Skin epidermis (tissue), 12 donors: Measurements from ENCODE around the gene HEATR9.
"Not testable (repeated sequence)": the region's sequence is repeated elsewhere in the genome, so short reads cannot be mapped to it uniquely, and the experiment has no call there.

Experiments used
- H3K27ac ChIP-seq, 21 experiments: fragments of 200-600 bp; sonication (generic) in 11 of 21; one replicate each; pipeline ENCODE4 v1.5.0; 2020; ENCODE audit warnings: mild to moderate bottlenecking in 3 of 21, inconsistent platforms in 2 of 21, moderate library complexity in 2 of 21
- H3K4me3 ChIP-seq, 7 experiments: fragments of 200-600 bp; sonication (generic) in 2 of 7; one replicate each; pipeline ENCODE4 v1.5.0; 2020; ENCODE audit warnings: inconsistent platforms in 2 of 7, mild to moderate bottlenecking in 2 of 7, moderate library complexity in 1 of 7

Gene HEATR9

DNA sequence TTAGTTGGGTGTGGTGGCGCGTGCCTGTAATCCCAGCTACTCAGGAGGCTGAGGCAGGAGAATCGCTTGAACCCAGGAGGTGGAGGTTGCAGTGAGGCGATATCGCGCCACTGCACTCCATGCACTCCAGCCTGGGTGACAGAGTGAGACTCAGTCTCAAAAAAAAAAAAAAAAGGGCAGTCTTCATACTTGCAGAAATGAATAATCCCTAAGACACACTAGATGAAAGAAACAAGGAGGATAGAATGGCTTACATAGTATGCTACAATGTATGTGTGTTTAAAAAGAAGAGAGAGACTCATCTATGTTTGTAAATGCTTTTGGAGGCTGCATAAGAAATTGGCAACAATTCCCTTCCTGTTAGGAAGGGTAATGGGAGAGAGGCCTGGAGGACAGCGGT lies 29.1 kb upstream of the HEATR9 start:
- not testable (repeated sequence) for H3K4me3 ChIP-seq
- peak overlapping the region in 2 of 21 experiments; percentile 47 to 80 for H3K27ac ChIP-seq

DNA sequence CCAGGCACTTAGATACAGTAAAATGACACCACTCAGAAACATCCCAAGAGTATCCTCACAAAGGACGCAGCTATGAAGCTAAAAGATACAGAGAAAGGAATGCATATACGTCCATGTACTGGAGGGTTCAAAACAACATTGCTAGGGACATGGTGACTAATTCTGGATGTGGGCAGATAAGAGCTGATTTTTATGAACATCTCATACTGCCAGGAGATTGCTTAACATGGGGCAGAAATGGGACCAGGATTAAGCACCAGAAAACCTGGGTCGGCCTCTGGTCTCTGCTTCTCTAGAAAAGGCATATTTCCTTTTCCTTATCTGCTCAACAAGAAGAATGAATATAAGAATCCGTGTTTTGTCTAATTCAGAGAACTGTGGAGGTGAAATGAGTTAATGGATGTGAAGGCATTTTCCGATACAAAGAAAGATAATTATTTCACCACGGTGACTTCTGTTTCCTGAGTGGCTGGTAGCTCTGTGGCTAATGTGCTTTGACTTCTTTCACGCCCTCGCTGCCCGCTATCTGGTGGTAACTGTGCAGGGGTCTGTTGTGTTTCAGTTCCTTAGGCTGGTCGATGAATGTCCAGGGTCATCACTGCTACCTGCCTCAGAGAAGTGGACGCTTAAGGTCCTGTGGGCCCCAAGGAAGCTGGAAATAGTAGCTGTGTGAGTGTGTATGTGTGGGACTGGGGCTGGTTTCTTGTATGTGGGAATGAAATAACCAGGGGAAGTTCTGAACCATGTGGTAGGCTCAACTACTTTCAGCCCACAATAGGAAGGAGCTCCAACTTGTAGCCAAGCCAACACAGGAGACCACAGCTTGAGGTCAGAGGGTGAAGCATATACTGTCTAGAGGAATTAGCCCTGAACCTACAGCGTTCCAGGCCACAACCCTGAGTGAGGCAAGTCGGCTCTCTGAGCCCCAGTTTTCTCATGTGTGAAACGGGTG lies 27.2 kb upstream of the HEATR9 start:
- peak overlapping the region in 4 of 21 experiments; percentile 2 to 78 (median 44) for H3K27ac ChIP-seq
- no peak overlapping the region for H3K4me3 ChIP-seq

DNA sequence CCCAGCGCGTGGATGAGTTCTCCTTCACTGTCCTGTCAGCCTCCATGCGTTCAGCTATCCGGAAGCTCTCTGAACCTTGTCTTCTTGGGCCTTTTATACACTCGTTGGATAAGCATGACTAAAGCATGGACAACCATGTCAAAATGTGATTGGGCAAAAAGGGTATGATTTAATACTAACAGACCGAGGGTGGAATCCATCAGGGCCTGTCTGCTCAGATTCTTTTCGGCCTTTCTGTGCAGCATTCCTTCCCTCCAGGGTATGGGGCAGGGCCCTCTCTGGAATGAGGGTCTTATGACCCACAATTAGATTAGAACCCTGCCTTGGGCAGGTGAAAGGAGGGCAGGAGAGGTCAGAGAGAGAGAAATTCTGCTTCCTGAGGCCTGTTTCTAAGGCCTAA lies 25.5 kb upstream of the HEATR9 start:
- Histone ChIP-seq H3K4me3 (no peak overlapping the region), H3K27ac (peak overlapping the region in 1 of 21 experiments; percentile 86)

DNA sequence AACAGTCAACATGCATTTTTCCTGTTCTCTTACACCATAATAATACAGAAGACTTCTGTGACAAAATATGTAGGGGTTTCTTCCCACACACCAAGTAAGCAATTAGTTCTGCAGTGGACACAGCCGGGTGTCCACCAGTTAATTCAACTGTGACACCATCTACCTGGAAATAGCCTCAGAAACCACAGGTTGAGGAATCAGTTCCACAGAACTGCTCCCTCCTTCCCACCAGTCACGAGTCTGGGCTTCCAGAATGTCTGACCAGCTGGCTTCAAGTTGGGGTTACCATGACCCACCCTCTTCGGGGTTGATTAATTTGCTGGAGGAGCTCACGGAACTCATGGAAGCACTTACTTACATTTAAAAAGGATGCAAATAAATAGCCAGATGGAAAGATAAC lies 25.1 kb upstream of the HEATR9 start:
- peak overlapping the region in 1 of 21 experiments; percentile 86 for H3K27ac ChIP-seq
- H3K4me3 ChIP-seq, result no peak overlapping the region

DNA sequence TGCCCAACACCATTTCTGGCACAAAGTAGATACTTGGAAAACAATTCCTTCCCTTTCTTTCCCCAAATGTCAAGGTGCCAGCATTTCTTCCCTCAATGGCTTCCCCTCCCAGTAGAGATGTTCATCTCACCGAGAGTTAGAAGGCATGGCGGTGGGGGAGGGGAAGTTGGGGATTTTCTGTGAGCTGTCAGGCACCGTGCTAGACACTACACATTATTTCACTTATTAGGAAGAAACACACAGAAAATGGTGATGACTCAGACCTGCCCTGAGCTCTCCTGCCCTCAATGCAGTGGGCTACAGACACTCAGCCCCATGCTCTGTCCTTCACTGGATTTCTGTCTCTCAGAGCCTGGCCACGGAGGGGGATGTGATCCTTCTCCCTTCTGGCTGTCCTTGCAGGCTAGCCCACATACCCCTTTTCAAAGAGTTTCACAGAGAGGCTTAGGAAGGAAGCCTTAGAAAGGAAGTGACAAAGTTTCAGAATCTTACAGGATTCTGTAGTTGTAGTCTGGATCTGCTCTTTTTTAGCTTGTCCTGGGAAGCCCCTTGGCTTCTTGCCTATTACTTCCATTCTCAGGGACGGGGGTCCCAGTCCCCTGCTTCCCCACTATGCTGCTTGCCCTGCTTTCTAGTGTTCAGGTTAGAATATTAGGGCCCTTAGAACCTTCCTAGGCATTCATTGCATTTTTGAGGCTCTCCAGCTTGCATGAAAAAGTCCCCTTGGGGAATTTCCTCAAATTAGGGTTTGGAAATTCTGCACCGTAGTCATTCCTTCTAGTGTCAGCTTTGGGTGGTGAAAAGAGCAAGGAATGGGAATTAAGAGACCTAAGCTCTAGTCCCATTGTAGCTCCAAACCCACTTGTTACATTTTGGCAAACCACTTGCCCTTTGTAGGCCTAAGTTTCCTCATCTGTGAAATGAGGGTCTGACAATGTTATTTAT lies 23.7 kb upstream of the HEATR9 start:
- Histone ChIP-seq H3K27ac (peak overlapping the region in 12 of 21 experiments; percentile 2 to 86 (median 62)), H3K4me3 (no peak overlapping the region)

DNA sequence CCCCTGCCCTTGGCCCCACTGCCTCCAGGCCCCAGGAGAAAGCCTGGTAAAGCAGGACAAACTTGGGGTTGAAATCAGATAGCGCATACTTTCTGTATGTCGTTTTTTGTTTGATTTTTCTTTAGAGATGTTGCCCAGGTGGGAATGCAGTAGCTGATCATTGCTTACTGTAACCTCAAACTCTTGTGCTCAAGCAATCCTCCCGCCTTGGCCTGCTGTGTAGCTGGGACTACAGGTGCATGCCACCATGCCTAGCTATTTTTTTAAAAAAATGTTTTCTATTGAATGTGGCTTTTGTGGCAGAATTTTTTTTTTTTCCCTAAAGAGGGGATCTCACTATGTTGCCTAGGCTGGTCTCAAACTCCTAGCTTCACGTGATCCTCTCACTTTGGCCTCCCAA lies 22.6 kb upstream of the HEATR9 start:
- peak overlapping the region in 7 of 21 experiments; percentile 45 to 86 (median 70) for H3K27ac ChIP-seq
- no peak overlapping the region for H3K4me3 ChIP-seq

DNA sequence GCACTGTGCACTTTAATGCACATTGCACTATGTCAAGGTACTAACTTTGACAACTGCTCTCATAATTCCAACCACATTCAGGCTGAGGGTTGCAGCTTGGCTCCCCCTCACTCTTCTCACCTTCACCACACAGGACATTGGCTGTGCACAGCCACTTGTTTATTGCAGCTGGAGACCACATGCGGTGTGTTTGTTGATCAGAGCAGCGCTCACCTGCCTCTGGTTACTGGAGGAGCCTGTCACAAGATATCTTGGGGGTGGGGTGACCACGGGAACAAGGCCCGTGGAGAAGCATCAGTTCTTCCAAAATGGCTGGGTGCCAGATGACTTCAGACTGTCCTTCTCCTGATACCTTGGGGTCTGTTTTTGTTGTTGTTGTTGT lies 22.1 kb upstream of the HEATR9 start:
- peak overlapping the region in 6 of 21 experiments; percentile 45 to 86 (median 71) for H3K27ac ChIP-seq
- H3K4me3 ChIP-seq, result no peak overlapping the region

DNA sequence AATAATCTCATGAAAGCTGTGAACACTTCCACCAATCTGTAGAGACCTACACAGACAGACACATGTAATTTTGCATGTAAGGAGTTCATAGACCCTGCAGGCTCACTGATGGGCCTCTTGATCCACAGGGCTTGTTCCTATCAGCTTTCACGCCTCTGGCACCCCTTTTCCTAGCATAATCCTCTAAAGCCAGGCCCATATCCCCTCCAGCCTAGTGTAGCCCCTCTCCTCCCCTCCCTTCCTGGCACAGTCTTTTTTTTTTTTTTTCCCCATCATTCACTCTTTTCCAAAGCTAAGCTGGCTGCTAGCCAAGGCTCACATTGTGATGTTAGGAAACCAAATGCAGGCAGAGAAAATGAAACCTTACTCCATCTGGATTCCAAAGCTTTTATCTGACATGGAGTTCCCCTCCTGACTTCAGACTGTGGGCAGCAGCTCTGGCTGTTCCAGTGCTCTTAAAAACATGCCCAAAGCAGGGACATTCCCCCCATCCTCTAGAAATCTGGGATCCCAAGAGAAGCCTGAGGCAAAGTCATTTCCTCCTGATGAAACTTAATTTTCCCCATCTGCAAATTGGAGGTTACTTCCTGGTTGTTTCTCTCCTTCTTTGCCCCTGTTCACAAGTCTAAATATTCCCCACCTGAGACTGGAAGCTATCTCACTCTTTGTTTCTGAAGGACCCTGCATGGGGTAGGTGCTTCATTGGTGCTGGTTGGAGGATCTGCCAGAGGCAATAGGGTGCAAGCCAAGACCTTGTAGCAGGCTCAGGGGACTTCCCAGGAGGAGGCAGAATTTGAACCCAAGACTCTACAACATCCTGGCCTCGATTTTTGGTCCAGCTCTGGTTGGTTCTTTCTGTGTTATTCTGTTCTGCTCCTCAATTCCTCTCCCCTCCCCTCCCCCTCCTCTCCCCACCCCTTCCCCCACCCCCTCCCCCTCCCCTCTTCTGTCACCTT lies 21.4 kb upstream of the HEATR9 start:
- Histone ChIP-seq H3K27ac (peak overlapping the region in 11 of 21 experiments; percentile 32 to 86 (median 56)), H3K4me3 (no peak overlapping the region)

DNA sequence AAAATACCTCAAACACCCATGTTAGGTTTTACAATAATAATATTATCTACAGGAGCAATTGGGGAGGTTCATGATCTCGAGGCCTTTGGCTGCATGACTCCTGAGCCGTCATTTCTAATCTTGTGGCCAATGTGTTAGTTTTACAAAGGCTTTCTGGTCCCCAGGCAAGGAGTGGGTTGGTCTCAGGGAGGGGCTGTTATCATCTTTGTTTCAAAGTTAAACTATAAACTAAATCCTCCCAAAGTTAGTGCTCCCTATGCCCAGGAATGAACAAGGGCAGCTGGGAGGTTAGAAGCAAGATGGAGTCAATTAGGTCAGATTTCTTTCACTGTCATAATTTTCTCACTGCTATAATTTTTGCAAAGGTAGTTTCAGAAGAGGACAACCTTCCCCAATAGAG lies 20.6 kb upstream of the HEATR9 start:
- Histone ChIP-seq H3K27ac (peak overlapping the region in 7 of 21 experiments; percentile 32 to 86 (median 75)), H3K4me3 (no peak overlapping the region)

DNA sequence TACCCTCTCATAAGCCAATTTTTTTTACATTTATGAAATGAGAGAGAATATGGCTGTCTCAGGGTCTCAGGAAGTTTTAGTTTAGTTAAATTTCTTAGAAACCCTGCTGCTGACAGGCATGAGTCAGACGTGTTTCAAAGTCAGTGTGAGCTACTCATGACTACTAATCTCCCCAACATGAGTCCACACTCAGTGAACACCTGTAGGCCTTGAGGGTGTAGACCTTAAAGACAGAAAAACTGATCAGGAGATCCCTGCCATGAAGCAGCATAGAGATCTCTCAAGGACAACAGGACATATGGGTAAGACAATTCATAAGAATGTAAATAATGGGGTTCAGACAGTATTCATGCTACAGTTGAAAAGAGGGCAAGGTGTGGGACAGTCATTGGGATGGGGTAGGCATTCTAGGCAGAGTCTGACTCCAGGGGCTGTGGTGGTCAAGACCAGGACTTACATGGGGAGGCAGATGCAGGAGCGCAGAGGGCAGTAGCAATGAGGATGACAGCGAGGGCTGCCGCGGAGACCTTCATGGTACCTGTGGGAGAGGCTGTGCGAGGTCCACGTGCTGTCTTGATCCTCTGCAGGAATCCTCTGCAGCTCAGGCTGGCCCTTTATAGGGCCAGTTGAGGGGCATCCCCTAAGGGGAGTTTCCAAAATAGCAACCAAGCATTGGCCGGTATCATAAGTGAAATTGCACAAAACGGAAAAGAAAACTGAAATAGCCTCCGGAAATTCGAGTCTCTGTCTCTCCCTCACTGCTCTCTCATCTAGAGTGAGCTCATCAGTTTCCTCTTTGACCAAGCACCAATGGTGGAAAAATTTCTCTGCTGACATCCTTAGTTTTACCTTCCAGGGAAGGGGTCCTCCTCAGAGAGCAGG lies 11.3 kb upstream of the HEATR9 start, which contains the start of gene CCL5:
TSS of gene CCL5 (minus strand) at position 588 of the 882 bp plus-strand sequence.
- H3K27ac ChIP-seq, result peak within 1 kb of the TSS in 7 of 21 experiments; percentile 13 to 83 (median 47)
- H3K4me3 ChIP-seq, result peak within 1 kb of the TSS in 3 of 7 experiments; percentile 10 to 29 (median 21)

DNA sequence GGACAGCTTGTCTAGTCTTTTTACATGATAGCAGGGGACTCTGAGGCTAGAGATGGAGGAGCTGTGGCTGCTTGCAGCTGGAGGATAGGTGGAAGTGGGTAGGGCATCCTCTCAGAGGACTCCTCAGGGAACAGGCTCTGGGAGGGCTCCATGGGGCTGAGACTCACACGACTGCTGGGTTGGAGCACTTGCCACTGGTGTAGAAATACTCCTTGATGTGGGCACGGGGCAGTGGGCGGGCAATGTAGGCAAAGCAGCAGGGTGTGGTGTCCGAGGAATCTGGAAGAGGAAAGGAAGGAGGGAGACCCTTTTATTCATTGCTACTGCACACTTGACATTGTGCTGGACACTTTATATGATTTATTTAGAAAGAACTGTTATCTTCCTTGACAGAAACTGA lies 9.7 kb upstream of the HEATR9 start:
- peak overlapping the region in 1 of 7 experiments; percentile 9 for H3K4me3 ChIP-seq
- H3K27ac ChIP-seq, result peak overlapping the region in 5 of 21 experiments; percentile 13 to 83 (median 39)

DNA sequence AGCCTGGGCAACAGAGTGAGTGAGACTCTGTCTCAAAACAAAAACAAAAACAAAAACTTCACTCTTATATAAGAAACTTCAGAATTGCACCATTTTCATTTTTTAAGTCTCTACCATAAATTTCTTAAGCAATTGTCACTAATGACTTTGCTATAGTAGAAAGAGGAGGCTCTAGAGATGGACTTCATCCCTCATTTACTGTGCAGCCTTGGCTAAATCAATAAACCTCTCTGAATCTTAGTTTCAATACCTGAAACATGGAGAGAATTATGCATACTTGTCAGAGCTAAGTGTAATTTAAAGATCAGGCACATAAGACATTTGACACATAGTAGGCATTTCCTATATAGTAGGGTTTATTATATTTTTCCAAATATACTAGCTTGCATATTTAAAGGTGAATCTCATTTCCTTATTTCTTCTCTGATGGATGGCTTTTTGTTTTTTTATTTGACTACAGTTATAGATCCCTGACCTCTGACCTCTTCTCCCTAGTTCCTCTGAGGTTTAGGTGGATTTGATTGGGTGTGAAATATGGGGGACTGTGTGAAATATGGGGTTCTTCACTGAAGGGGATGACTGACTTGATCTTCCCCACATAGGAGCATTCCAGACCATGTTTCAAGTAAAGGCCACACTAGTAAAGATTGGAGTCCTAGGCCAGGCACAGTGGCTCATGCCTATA lies 8.8 kb upstream of the HEATR9 start:
- Histone ChIP-seq H3K27ac (peak overlapping the region in 3 of 21 experiments; percentile 32 to 83 (median 39)), H3K4me3 (no peak overlapping the region)

DNA sequence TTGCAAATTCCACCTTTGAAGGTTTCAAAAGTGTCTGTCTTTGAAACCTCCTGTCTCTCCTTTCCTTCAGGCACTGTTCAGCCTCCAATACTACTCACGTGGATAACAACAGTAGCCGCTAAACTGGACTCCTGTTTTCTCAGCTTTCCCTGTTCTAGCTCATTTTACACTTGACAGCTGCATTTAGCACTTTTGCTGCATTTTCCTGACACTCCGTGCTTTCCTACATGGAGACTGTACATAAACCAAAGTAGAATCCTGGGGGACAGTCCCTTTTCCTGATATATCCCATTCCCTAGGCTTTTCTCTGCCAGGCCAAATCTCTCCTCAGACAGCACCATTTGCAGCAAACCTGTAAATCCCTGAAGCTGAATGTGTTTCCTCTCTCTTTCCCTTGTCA lies 7.8 kb upstream of the HEATR9 start:
- H3K4me3 ChIP-seq, result no peak overlapping the region
- H3K27ac ChIP-seq, result peak overlapping the region in 5 of 21 experiments; percentile 14 to 83 (median 53)

DNA sequence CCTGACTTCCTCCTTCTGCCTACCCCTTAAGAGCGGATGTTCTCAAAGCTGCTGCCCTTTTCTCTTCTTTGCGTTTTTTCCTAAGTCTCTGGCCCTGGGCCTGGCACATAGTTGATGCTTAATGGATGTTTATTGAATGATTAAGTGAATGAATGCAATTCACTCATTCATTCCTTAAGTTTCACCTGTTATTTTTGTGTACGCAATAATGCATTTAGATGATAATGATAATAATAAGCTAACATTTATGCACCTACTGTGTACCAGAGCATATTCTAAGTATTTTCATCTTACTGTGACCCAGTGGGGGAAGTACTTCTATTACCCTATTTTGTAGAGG lies 7.1 kb upstream of the HEATR9 start:
- Histone ChIP-seq H3K4me3 (no peak overlapping the region), H3K27ac (peak overlapping the region in 6 of 21 experiments; percentile 9 to 83 (median 51))

DNA sequence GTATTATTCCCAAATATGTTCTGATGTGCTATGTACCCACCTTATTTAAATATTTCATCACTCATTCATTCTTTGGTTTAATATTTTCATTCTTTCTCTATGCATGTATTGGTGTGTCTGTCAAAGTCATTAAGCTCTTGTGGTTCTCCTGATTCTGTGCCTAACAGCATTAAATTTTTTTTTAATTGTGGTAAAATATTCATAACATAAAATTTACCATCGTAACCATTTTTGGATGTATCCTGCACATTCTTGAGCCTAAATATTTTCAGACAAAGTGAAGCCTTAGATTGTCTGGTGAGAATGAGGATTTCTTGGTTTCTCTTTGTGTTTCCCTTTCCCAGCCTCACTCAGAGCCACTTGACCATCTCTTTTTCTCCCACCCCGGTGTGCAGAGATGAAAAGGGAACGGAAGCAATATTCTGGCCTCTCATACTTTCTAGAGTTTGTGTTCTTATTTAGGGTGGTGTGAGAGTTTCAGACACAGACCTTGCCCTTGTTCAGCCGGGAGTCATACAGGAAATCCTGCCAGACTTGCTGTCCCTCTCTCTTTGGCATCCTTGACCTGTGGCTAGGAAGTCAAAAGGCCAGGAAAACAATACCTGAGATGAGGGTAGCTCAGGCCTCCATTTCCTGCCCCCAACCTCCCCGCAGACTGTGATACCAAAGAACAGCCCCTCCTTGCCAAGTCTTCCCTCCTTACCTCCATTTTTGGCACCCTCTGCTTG lies 6.5 kb upstream of the HEATR9 start:
- Histone ChIP-seq H3K27ac (peak overlapping the region in 3 of 21 experiments; percentile 26 to 83 (median 53)), H3K4me3 (no peak overlapping the region)

DNA sequence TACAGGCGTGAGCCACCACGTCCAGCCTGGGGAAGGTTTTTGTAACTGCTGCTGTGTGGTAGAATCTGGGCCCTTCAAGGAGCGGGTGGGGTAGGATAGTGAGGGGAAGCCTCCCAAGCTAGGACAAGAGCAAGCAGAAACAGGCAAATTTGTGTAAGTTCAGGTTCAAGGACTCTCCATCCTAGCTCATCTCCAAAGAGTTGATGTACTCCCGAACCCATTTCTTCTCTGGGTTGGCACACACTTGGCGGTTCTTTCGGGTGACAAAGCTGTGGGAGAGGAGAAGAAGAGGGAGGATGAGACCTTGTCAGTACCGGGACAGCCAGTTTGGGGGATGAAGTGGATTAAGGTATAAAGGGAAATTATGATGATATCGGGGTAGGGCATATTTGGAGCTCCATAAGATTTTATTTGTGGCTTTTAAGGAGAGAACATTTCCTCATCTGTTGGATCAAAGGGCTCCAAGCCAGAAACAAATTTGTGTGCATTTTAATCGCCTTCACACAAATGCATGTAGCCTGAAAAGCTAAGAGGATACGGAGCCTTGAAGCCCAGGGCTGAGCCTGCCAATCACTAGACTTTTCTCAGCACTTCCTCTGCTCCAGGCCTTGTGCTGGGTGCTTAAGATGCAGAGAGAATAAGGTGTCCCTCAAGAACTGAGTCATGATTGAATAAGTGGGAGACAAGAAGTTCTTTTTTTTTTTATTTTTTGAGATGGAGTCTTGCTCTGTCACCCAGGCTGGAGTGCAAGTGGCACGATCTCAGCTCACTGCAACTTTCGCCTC lies 3.7 kb upstream of the HEATR9 start:
- Histone ChIP-seq H3K4me3 (no peak overlapping the region), H3K27ac (no peak overlapping the region)
